ENCODE data around the gene TMIGD1. TPM values are rescaled to one million over a fixed set of nuclear protein-coding genes. Genes with fewer than 3 reads are reported as not detected.

TMIGD1 gene
- total and polyA plus RNA-seq, 10 of the 15 experiments (the other 5 are each of a cell fraction or from before 2014, with no cell fraction given), result not detected

DNA sequence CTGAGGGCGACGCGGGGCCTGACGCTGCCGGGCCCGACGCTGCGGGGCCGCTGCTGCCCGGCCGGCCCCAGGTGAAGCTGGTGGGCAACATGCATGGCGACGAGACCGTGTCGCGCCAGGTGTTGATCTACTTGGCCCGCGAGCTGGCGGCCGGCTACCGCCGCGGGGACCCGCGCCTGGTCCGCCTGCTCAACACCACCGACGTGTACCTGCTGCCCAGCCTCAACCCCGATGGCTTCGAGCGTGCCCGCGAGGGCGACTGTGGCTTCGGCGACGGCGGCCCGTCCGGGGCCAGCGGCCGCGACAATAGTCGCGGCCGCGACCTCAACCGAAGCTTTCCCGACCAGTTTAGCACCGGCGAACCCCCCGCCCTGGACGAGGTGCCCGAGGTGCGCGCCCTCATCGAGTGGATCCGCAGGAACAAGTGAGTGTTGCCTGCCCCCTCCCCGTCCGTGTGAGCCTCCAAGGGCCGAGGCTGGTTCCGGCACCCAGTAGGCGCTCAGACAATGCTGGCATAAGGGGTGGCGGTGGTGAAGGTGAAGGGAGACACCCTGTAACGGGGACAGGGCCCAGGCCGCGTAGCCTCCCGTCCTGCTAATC is 45.5 kb upstream of the TMIGD1 start (continued):
- TF ChIP-seq ZNF24 (IDR thresholded peaks at IDR 0.05) (0 out of 2 replicates have a peak, but pooled peaks have one; percentile 36), RAD21 (IDR thresholded peaks at IDR 0.05; ENCODE audit: insufficient read depth, low read depth, low read length) (no peak), DPF2 (IDR thresholded peaks at IDR 0.05) (peak; percentile 1; the same call in 1 of the 2 replicates), POU2F2 (IDR thresholded peaks at IDR 0.05; ENCODE audit: borderline replicate concordance, low read depth, low read length) (no peak), ZNF384 (IDR thresholded peaks at IDR 0.05; ENCODE audit: borderline replicate concordance, low read depth, low read length) (no peak), HDAC6 (IDR thresholded peaks at IDR 0.05; ENCODE audit: unreplicated experiment) (no peak), ESRRA (IDR thresholded peaks at IDR 0.05; ENCODE audit: low read length) (no peak), ATF7 (IDR thresholded peaks at IDR 0.05; ENCODE audit: low read depth) (no peak), IKZF1 (conservative IDR thresholded peaks at IDR 0.05) (peak; percentile 79; the same call in 1 of the 2 replicates), NRF1 (conservative IDR thresholded peaks at IDR 0.05; ENCODE audit: low read depth, low read length) (no peak), TBL1XR1 (IDR thresholded peaks at IDR 0.05; ENCODE audit: low read depth, low read length) (peak; percentile 2; the same call in 1 of the 2 replicates), SIN3A (IDR thresholded peaks at IDR 0.05; ENCODE audit: low read depth, low read length) (no peak)
- TF ChIP-seq, protein P1, sequence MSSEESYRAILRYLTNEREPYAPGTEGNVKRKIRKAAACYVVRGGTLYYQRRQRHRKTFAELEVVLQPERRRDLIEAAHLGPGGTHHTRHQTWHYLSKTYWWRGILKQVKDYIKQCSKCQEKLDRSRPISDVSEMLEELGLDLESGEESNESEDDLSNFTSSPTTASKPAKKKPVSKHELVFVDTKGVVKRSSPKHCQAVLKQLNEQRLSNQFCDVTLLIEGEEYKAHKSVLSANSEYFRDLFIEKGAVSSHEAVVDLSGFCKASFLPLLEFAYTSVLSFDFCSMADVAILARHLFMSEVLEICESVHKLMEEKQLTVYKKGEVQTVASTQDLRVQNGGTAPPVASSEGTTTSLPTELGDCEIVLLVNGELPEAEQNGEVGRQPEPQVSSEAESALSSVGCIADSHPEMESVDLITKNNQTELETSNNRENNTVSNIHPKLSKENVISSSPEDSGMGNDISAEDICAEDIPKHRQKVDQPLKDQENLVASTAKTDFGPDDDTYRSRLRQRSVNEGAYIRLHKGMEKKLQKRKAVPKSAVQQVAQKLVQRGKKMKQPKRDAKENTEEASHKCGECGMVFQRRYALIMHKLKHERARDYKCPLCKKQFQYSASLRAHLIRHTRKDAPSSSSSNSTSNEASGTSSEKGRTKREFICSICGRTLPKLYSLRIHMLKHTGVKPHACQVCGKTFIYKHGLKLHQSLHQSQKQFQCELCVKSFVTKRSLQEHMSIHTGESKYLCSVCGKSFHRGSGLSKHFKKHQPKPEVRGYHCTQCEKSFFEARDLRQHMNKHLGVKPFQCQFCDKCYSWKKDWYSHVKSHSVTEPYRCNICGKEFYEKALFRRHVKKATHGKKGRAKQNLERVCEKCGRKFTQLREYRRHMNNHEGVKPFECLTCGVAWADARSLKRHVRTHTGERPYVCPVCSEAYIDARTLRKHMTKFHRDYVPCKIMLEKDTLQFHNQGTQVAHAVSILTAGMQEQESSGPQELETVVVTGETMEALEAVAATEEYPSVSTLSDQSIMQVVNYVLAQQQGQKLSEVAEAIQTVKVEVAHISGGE (CRISPR knock-in tag; IDR thresholded peaks at IDR 0.05), result no peak
- TF ChIP-seq, protein P2, sequence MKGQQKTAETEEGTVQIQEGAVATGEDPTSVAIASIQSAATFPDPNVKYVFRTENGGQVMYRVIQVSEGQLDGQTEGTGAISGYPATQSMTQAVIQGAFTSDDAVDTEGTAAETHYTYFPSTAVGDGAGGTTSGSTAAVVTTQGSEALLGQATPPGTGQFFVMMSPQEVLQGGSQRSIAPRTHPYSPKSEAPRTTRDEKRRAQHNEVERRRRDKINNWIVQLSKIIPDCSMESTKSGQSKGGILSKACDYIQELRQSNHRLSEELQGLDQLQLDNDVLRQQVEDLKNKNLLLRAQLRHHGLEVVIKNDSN (IDR thresholded peaks at IDR 0.05; ENCODE audit: borderline replicate concordance, extremely low read length, insufficient read depth, low read depth, low read length), result no peak

Measured in GM12878 (cell line).